ENCODE results near the gene SPATA31D1. TPM values are rescaled to one million over a fixed set of nuclear protein-coding genes. Genes with fewer than 3 reads are reported as not detected.

Gene SPATA31D1
- total RNA-seq, 4 donors from 2014 or later: not detected

GRCh38 chr9:82011133-82011532, 22.6 kb downstream of the SPATA31D1 start:
- Histone ChIP-seq H3K36me3 (no peaks in the 10 kb centered on the region), H3K27ac (no peak overlapping the region), H3K4me3 (no peak overlapping the region), H3K27me3 (no peaks in the 10 kb centered on the region), H3K4me1 (peaks cover 0 to 4% (median 0%) of the 10 kb centered on the region in 4 donors), H3K9me3 (no peaks in the 10 kb centered on the region)
- TF ChIP-seq POLR2AphosphoS5 (IDR thresholded peaks at IDR 0.05) (no peak), EP300 (IDR thresholded peaks at IDR 0.05; ENCODE audit: low read depth) (no peak), POLR2A (IDR thresholded peaks at IDR 0.05) (no peak), CTCF (IDR thresholded peaks at IDR 0.05) (no peak)
- DNase-seq: no peak
- in situ Hi-C loops (cut with MboI; ENCODE audit: low pct_ligation_motif_present in 1 of 4, low pct_unique_long_range_greater_than_20kb in 1 of 4, low sequenced_read_pairs in 3 of 4) (no loop called here), intact Hi-C loops (cut with DNase I; ENCODE audit: low total_unique reads) (no loop called here)
- 65 to 96% methylated on average over 2 to 3 of the region's 3 CpGs for WGBS, 2 donors (ENCODE audit: low coverage in 1 of 2)

- H3K9me3 ChIP-seq: no peaks in the 10 kb centered on the region
- H3K36me3 ChIP-seq: no peaks in the 10 kb centered on the region
- no peak overlapping the region for H3K4me3 ChIP-seq
- H3K4me1 ChIP-seq: peaks cover 0 to 4% (median 0%) of the 10 kb centered on the region in 4 donors
- in situ Hi-C loops (cut with MboI; ENCODE audit: low pct_ligation_motif_present in 1 of 4, low pct_unique_long_range_greater_than_20kb in 1 of 4, low sequenced_read_pairs in 3 of 4): no loop called here
- H3K27ac ChIP-seq: no peak overlapping the region
- H3K27me3 ChIP-seq: no peaks in the 10 kb centered on the region
- TF ChIP-seq CTCF (IDR thresholded peaks at IDR 0.05) (no peak), EP300 (IDR thresholded peaks at IDR 0.05; ENCODE audit: low read depth) (no peak), POLR2A (IDR thresholded peaks at IDR 0.05) (no peak), POLR2AphosphoS5 (IDR thresholded peaks at IDR 0.05) (no peak)
- DNase-seq: no peak
- intact Hi-C loops (cut with DNase I; ENCODE audit: low total_unique reads): no loop called here
- 53 to 90% methylated on average over 1 of the region's 1 CpG for WGBS, 2 donors (ENCODE audit: low coverage in 1 of 2)
These were observed 23.7 kb downstream of the SPATA31D1 start for GRCh38 chr9:82012276-82012675.

GRCh38 chr9:82020331-82020730, 31.8 kb downstream of the SPATA31D1 start:
- Histone ChIP-seq H3K27ac (no peak overlapping the region), H3K4me1 (no peaks in the 10 kb centered on the region), H3K4me3 (no peak overlapping the region), H3K9me3 (no peaks in the 10 kb centered on the region), H3K36me3 (no peaks in the 10 kb centered on the region), H3K27me3 (no peaks in the 10 kb centered on the region)
- intact Hi-C loops (cut with DNase I; ENCODE audit: low total_unique reads): no loop called here
- no peak for DNase-seq
- in situ Hi-C loops (cut with MboI; ENCODE audit: low pct_ligation_motif_present in 1 of 4, low pct_unique_long_range_greater_than_20kb in 1 of 4, low sequenced_read_pairs in 3 of 4): no loop called here
- TF ChIP-seq POLR2AphosphoS5 (IDR thresholded peaks at IDR 0.05): no peak
- no peak for TF ChIP-seq EP300 (IDR thresholded peaks at IDR 0.05; ENCODE audit: low read depth)

- intact Hi-C loops (cut with DNase I; ENCODE audit: low total_unique reads): no loop called here
These were observed 32.6 kb downstream of the SPATA31D1 start for GRCh38 chr9:82021198-82021597.

More at GRCh38 chr9:82021198-82021597, 32.6 kb downstream of the SPATA31D1 start:
- Histone ChIP-seq H3K27me3 (no peaks in the 10 kb centered on the region), H3K4me3 (no peak overlapping the region), H3K4me1 (no peaks in the 10 kb centered on the region), H3K36me3 (no peaks in the 10 kb centered on the region), H3K9me3 (no peaks in the 10 kb centered on the region), H3K27ac (no peak overlapping the region)
- in situ Hi-C loops (cut with MboI; ENCODE audit: low pct_ligation_motif_present in 1 of 4, low pct_unique_long_range_greater_than_20kb in 1 of 4, low sequenced_read_pairs in 3 of 4): no loop called here
- DNase-seq: no peak
- TF ChIP-seq POLR2A (IDR thresholded peaks at IDR 0.05) (no peak), POLR2AphosphoS5 (IDR thresholded peaks at IDR 0.05) (no peak), CTCF (IDR thresholded peaks at IDR 0.05) (no peak), EP300 (IDR thresholded peaks at IDR 0.05; ENCODE audit: low read depth) (no peak)
